AG04450 (cell line): ENCODE results near the gene SLC25A13. TPM values are rescaled to one million over a fixed set of nuclear protein-coding genes. Genes with fewer than 3 reads are reported as not detected.

Experiments used
- CTCF ChIA-PET: fragments of 300-600, 350-600 bp; formaldehyde crosslinking; extraction: SDS; loops from one replicate; lab custom pipeline; 2022; ENCODE audit warnings: antibody characterized with exemption, inconsistent platforms; lab: Charles Lee
- POLR2A ChIA-PET: fragments of 350-600 bp; formaldehyde crosslinking; extraction: SDS; loops from one replicate; lab custom pipeline; 2021; ENCODE audit warnings: antibody characterized with exemption, inconsistent platforms; lab: Yijun Ruan, JAX
- DNase-seq: peaks from one replicate; pipeline ENCODE4 v3.0.0-alpha.2; 2011; ENCODE audit warnings: low read depth, low spot score
- H3K27ac ChIP-seq: one replicate; pipeline ENCODE4 v1.5.1; 2012; ENCODE audit warnings: low read depth, low read length, control low read depth
- H3K27me3 ChIP-seq: one replicate; pipeline ENCODE4 v1.6.0; 2012; ENCODE audit warnings: low read length; ENCODE audit not compliant: control insufficient read depth, insufficient read depth
- H3K4me3 ChIP-seq: 2 replicates; pipeline ENCODE4 v1.5.1; 2011; ENCODE audit warnings: mild to moderate bottlenecking, low read depth, low read length, control low read depth
- H3K9me3 ChIP-seq: 2 replicates; pipeline ENCODE4 v1.5.1; 2012; ENCODE audit warnings: low read length; ENCODE audit not compliant: control insufficient read depth, insufficient read depth
- polyA plus RNA-seq: library from polyadenylated mRNA; depleted of rRNA; stranded (reverse); fragments of >200 nt; gene quantifications from 2 replicates; pipeline ENCODE4 v1.2.3, GENCODE V29; 2011
- TF ChIP-seq, protein P1 (sequence below): IDR thresholded peaks from 2 replicates; pipeline ENCODE4 v1.5.1; 2011; ENCODE audit warnings: low read depth, low read length, control low read depth, inconsistent platforms

SLC25A13 gene
- polyA plus RNA-seq, 1 experiment = 17.3 TPM

DNA sequence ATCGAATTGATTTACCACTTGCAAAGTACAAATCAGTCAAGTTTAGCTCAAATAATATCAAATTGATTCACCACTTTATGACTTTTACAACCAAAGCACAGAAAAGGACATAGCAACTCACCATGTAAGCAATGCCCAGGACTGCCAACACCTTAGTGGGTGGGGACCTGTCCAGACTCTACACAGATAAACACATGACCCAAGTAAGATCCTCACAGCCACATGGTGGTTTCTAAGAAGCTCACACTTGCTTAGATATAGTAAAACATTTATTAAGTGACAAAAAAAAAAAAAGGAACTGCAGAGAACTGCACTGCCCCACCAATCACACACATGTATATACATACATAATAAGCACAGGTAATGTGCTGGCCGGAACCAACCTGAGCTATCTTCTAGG is 116.2 kb downstream of the SLC25A13 start:
- Histone ChIP-seq H3K4me3 (no peak overlapping the region), H3K27me3 (no peaks in the 10 kb centered on the region), H3K27ac (no peak overlapping the region), H3K9me3 (no peaks in the 10 kb centered on the region)
- TF ChIP-seq, protein P1, sequence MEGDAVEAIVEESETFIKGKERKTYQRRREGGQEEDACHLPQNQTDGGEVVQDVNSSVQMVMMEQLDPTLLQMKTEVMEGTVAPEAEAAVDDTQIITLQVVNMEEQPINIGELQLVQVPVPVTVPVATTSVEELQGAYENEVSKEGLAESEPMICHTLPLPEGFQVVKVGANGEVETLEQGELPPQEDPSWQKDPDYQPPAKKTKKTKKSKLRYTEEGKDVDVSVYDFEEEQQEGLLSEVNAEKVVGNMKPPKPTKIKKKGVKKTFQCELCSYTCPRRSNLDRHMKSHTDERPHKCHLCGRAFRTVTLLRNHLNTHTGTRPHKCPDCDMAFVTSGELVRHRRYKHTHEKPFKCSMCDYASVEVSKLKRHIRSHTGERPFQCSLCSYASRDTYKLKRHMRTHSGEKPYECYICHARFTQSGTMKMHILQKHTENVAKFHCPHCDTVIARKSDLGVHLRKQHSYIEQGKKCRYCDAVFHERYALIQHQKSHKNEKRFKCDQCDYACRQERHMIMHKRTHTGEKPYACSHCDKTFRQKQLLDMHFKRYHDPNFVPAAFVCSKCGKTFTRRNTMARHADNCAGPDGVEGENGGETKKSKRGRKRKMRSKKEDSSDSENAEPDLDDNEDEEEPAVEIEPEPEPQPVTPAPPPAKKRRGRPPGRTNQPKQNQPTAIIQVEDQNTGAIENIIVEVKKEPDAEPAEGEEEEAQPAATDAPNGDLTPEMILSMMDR = no peak
- CTCF ChIA-PET = interaction anchor here (0.6 to 0.7 kb wide), 2 partner anchors 31 to 632 kb away, joined by 3 read pairs; no protein-coding TSS in a partner anchor
- DNase-seq = no peak
- POLR2A ChIA-PET = interaction anchor here (0.7 kb wide), 1 partner anchor 20 kb away, joined by 5 read pairs; no protein-coding TSS in a partner anchor

DNA sequence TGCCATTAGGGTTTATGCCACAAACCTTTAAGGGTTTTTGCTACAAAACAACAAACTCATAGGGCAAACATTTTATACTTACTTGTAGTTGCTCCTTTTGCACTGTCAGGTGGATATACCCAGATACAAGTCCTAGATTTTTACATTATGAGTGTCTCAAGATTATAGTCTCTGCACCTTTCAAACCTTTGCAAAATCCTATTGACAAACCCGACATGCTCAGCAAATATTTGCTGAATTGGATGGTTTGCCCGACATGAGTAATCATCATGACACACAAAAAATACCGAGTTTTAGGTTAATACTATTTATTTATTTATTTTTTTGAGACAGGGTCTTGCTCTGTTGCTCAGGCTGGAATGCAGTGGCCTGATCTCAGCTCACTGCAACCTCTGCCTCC is 117.3 kb downstream of the SLC25A13 start:
- Histone ChIP-seq H3K9me3 (no peaks in the 10 kb centered on the region), H3K27ac (no peak overlapping the region), H3K4me3 (no peak overlapping the region), H3K27me3 (no peaks in the 10 kb centered on the region)
- TF ChIP-seq, protein P1 = no peak
- CTCF ChIA-PET = no interaction called here
- DNase-seq = no peak
- POLR2A ChIA-PET = no interaction called here

DNA sequence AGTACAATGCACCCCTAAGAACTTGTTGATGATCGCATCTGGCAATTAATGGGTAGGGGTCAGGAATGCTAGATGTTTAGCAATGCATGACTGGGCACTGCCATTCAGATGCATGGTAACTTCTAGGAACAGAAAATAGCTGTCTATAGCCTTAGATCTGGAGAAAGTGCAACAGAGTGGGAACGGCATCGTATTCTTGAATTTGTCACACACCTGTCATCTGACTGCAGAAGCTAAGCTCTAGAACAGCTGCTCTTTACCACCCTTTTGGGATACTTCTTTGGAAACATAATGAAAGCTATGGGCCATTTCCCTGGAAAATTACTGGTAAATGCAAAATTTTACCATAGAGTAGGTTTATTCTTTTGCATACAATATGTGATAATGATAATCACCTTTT is 118.1 kb downstream of the SLC25A13 start:
- DNase-seq = no peak
- no peaks in the 10 kb centered on the region for H3K27me3 ChIP-seq
- H3K27ac ChIP-seq = no peak overlapping the region
- ChIA-PET POLR2A (no interaction called here), CTCF (no interaction called here)
- H3K9me3 ChIP-seq = no peaks in the 10 kb centered on the region
- H3K4me3 ChIP-seq = no peak overlapping the region
- TF ChIP-seq, protein P1 = no peak

DNA sequence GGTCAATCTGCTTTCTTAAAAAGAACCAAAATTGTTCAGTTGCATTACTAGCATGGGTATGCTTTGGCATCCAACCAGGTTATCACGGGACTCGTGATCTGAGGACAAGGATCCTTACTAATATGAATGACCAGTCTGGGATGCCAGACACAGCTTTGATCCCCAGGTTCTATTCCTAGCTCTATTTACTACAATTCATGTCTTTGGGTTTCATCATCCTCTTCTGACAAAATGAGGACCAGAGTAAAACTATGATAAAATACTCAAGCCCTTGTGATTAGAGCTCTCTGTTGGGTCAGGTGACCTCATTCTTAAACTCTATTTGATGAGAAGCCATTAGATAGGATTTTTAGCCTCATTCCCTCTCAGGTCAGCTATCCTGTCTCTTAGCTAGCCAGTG is 119.8 kb downstream of the SLC25A13 start:
- TF ChIP-seq, protein P1 = no peak
- no peaks in the 10 kb centered on the region for H3K27me3 ChIP-seq
- CTCF ChIA-PET = no interaction called here
- no peaks in the 10 kb centered on the region for H3K9me3 ChIP-seq
- no peak overlapping the region for H3K27ac ChIP-seq
- no peak for DNase-seq
- no peak overlapping the region for H3K4me3 ChIP-seq
- POLR2A ChIA-PET = no interaction called here

DNA sequence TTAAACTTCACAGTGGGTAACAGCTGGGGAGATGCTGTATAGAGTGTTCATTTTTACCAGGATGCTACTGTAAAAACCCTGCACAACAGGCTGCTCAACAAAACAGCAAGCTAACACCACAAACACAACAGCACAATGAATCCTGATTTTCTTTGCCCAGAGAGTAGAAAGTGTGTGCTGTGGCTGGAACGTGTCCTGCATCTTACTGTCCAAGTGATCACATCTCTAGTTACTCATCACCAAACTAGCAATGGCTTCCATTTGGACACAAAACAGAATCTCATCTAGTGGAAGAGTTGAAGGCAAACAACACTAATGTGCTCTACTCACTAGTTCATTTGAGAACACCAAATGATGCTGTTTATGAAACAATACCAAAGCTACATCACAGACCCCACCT is 121.2 kb downstream of the SLC25A13 start:
- no peak for DNase-seq
- Histone ChIP-seq H3K27me3 (no peaks in the 10 kb centered on the region), H3K9me3 (no peaks in the 10 kb centered on the region), H3K27ac (no peak overlapping the region), H3K4me3 (no peak overlapping the region)
- ChIA-PET POLR2A (no interaction called here), CTCF (no interaction called here)
- TF ChIP-seq, protein P1 = no peak
